HS-5 (cell line): ENCODE measurements around the gene ARNT2.
"Not testable (repeated sequence)": the region's sequence is repeated elsewhere in the genome, so short reads cannot be mapped to it uniquely, and the experiment has no call there.

Experiments
- DNase-seq: peaks from one replicate; pipeline ENCODE4 v3.0.0-alpha.2; 2012; ENCODE audit warnings: low read depth

ARNT2 gene

GRCh38 chr15:80404057-80404760, at the start of gene ARNT2:
Gene ARNT2 (plus strand): TSS chr15:80404382. CDS start chr15:80404516, 134 bp downstream.
- no peak for DNase-seq

DNA sequence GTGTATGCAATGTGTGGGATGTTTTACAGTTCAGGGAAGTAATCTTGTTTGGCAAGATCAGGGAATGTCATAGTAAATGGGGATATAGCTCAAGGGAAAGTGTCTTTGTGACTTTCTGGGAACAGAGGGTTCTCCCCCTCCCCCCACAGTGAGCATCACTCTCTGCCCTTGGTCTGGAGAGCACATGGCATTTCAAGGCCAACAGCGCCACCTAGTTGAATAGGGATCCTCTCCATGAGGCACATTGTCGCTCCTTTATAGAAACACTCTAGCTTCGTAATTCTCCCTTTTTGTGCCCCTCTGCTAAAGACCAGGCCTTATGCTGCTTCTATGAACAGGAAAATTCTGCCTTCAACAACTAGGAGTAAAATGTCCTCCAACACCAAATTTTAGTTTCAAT, 37.1 kb upstream of the ARNT2 start:
- no peak for DNase-seq

DNA sequence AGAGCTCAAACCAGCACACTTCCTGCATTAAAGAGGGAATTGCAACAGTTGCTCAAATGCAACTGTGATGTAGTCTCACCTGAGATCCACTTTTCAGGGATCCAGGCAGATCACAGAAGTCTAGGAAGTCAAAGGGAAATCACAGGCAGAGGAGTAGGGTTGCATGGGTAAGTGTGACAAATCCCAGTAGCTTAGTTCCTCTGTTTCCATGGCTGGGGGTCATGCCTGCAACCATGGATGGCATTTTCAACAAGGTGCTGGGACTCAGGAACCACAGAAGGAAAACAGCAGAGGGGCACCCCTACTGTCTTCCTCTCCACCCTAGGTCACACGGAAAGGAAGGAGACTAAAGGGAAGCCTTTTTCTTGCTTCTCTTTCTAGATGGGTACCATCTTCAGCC, 36.5 kb upstream of the ARNT2 start:
- DNase-seq, result no peak

DNA sequence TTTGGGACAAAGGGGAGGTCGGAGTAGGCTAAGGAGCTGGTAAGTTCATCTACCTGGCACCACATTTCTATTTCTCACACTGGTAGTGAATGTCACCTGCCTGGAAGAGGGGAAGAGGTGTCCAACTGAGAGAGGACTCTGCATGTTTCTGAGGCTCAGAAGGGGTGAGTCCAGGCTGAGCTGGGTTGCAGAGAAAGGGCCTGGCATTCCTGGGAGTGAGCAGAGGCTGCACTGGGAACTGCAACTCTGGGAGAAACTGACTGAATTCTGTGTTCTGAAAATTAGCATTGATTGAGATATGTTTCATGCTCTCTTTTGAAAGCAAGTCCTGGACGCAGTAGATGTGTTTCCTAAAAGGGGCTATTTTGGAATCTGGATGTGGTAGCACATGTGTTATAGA, 32.3 kb upstream of the ARNT2 start:
- no peak for DNase-seq

- DNase-seq, result no peak
These were observed 29.7 kb upstream of the ARNT2 start for GRCh38 chr15:80374441-80374840.

GRCh38 chr15:80375968-80376891, 28.0 kb upstream of the ARNT2 start:
- DNase-seq, result no peak

DNA sequence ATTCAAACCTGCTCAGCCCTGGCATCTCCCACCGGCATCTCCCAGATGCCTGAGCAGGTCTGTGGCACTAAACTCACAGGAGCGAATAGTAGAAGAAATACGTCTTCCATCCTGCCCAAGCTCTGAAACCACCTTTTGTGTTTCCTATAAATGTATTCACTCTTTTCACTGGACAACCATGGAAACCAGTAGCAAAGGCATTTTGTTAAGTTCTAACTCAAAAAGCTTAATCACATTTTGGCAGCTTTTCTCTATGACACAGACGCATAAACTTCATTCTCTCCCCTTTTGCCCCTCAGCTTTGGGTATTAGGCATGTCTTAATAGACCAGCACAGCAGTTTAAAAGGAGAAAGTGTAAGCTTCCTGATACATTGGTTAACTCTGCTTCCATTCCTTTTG, 24.5 kb upstream of the ARNT2 start:
- DNase-seq, result no peak

DNA sequence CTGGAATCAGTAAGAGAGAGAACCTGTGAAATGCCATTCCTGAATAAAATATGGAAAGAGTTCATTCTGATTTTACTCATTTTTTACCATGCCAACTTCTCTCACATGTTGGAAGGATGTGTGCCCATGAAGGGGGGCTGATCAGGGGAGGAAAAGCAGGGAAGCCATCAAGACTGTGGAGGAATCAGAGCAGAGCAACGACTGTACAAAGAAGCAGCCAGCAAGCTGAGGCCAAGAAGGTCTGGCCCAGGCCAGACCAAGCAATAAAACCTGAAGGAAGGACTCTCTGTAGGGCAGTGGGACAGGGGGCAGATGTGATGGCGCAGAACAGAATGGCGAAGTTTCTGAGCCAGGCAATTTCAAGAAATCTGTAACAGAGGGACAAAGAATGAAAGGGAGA, 24.0 kb upstream of the ARNT2 start:
- DNase-seq, result no peak

DNA sequence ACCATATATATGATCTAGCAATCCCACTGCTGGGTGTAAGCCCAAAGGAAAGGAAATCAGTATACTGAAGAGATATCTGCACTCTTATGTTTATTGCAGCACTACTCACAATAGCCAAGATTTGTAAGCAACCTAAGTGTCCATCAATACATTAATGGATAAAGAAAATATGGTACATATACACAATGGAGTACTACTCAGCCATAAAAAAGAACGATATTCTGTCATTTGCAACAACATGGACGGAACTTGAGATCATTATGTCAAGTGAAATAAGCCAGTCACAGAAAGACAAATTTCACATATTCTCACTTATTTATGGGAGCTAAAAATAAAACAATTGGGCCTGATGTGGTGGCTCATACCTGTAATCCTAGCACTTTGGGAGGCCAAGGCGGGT, 21.9 kb upstream of the ARNT2 start:
- DNase-seq, result no peak

DNA sequence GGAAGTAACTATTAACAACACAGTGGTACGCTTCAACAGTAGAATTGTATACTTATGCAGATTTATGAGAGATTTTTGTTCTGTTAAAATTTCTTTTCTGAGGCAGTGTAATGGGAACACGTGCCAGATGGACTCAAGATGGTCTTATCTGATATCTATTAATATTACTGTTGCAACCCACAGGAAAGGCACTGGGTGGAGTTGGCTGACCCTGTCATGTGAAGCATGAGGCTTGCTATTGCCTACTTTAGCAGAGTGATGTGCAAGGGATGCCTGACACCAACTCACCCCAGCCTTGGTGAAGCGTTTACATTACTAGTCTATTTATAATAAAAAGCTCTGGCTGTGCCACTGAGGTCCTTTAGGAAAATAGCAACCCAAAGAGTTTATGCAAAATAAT, 19.8 kb upstream of the ARNT2 start:
- DNase-seq, result no peak

GRCh38 chr15:80386151-80386550, 18.0 kb upstream of the ARNT2 start:
- no peak for DNase-seq

DNA sequence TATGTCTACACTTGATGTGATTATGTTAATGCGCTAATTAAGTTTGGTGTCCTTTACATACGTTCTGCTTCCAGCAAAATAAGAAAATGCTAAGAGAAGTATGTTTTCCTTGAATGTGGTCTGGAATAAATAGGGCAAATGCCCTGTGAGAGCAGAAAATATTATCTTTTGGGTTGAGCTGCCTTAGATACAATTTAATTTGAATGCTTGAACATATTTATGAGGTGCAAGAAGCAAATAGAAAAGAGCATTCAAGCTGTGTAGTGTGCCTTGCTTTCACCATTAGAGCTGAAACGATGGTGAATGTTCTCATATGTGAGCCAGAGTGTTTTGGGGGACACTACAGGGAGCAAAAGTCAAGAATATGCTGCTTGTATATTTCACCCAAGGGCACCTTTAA, 15.9 kb upstream of the ARNT2 start:
- no peak for DNase-seq

DNA sequence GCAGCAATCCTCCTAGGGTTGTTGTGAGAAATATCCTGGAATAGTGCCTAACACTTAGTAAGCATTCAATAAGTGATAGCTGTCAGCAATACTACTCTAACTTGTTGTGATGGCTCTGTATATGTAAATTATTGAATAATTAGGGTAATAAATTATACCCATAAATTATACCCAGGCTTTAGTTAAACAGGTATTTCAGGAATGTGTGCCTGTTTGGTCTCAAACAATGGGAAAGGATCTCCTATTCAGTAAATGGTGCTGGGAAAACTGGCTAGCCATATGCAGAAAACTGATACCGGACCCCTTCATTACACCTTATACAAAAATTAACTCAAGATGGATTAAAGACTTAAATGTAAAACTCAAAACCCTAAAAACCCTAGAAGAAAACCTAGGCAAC, 14.8 kb upstream of the ARNT2 start:
- DNase-seq, result no peak

DNA sequence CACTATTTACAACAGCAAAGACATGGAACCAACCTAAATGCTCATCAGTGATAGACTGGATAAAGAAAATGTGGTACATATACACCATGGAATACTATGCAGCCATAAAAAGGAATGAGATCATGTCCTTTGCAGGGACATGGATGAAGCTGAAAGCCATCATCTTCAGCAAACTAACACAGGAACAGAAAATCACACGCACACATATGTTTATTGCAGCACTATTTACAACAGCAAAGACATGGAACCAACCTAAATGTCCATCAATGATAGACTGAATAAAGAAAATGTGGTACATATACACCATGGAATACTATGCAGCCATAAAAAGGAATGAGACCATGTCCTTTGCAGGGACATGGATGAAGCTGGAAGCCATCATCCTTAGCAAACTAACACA, 13.2 kb upstream of the ARNT2 start:
- not testable (repeated sequence) for DNase-seq

DNA sequence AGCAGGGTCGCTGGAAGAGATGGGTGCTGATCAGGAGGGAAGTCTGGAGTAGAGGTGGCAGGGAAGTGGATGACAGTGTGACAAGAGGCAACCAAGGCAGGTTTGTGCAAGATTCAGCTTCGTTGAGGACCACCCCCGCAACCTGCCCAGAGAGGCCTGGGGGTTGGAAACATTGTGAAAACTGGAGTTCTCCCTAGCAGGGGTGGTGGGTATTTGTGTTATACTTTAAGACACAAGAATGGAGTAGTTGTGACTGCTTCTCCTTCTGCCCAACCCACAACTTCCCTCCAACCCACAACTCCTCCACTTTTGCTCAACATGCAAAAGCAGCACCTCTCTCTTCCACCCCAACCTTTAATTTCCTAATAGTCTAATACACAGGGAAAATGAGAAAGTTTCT, 8.6 kb upstream of the ARNT2 start:
- DNase-seq, result no peak

- DNase-seq, result no peak
These were observed 8.1 kb upstream of the ARNT2 start for GRCh38 chr15:80396096-80396495.

GRCh38 chr15:80399508-80399907, 4.7 kb upstream of the ARNT2 start:
- DNase-seq, result no peak

DNA sequence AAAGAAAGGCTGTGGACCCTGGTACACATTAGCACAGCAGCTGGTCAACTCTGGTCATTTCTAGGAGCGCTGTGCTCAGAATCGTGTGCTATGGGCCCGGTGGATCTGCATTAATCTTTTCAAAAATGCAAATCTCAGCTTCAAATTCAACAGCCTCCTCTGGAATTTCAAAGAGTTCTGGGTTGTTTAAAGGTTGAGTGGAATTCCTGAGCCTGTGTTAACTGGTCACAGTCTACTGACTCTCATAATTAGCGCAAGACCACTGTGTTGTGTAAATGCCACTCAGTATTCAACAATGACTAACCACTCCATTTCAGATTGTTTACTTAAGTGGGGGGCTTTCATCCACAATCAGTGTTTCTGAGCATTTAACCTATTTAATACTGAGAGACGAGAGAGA, 2.7 kb upstream of the ARNT2 start:
- no peak for DNase-seq

GRCh38 chr15:80402339-80402738, 1.8 kb upstream of the ARNT2 start:
- no peak for DNase-seq

DNA sequence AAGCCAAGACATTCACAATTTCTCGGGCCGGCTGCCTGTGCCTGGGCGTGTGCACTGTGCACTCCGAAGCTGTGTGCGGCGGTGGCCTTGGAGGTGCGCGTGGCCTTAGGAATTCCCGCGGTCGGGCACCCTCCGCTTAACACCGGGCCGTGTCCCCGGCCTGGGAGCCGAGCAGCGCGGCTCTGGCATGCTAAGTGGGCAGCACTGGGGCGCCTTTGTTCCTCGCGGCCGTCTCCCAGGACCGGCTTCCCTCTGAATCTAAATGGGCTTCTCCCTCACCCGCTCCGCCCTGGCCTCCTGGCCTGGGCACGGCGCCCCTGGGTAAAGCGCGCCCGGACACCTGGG, 498 bp upstream of the ARNT2 start:
- no peak for DNase-seq

DNA sequence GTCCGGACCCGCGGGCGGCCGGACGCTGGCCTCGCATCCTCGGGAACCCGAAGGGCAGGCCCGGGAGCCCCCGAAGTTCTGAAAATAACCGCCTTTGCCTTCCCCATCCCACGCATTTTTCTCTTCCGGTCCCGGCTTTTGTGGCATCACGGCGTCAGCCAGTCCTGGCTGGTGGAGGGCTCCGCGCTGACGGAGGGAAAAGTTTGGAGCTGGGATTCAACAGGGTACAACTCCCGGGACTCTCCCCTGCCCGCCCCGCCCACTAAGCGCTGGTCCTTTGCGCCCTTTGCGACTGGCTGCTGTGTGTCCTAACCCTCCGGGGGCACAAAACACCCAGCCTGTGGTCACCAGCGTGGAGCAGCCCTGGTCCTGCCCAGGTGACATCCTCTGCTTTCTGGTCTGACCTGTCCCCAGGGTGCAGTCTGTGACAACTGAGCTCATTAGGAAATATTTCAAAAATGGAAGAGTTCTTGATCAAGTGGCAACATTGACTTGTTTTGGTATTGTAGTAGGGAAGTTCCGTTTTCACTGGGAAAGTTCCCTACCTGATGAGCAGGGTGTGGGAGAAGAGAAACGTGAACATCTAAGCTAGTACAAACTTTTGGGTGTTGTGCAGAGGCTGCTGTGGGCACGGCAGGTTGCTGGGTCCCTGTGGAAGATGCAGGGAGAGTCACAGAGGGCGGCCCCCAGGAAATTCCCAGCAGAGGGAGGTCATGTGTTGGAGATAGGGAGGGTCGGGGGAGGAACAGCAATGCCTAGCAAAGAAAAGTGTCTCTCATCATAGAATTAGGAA, 775 bp downstream of the ARNT2 start:
- DNase-seq, result no peak

GRCh38 chr15:80405554-80405850, 1.3 kb downstream of the ARNT2 start:
- no peak for DNase-seq

DNA sequence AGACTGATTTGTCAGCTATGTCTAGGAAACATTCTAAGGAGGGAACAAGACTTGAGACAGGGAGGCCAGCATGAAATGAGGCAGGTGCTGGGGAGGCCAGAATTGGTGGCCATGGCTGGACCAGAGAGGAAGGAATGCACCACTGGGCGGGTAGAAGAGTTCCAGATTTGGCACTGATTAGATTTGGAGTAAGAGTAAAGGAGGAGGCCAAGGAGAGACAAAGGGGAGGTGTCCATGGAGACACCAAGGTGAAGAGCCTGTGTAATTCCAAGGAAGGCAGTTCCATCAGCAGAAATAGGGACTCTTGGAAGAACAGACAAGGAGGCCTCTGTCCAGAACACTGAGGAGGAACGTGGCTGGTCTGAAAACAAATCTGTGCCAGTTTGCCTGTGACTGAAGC, 1.8 kb downstream of the ARNT2 start:
- DNase-seq, result no peak
